ENCODE results near the gene DCTN3. TPM values are rescaled to one million over a fixed set of nuclear protein-coding genes. Genes with fewer than 3 reads are reported as not detected.

The DCTN3 gene
- total and polyA plus RNA-seq, 2 of the 4 experiments (the other 2 are of a cell fraction): 122 to 183 TPM

GRCh38 chr9:34650816-34651215 lies 30.5 kb upstream of the DCTN3 start:
- CTCF ChIA-PET: no interaction called here
- H4K5ac ChIP-seq (ENCODE audit: low read depth, low read length): no peak overlapping the region
- H3K4me2 ChIP-seq (ENCODE audit: low read depth, low read length): no peak overlapping the region; the same call in 1 of the 2 replicates
- no peak overlapping the region for H2BK20ac ChIP-seq (ENCODE audit: low read depth, low read length)
- intact Hi-C loops (cut with micrococcal nuclease) (no loop called here), in situ Hi-C loops (cut with MboI; ENCODE audit: low sequenced_read_pairs) (no loop called here), dilution Hi-C loops (cut with HindIII; ENCODE audit: low sequenced_read_pairs, unreplicated experiment) (no loop called here)
- H3K36me3 ChIP-seq (ENCODE audit: control insufficient read depth, insufficient read depth, low read length): peaks cover 16% of the 10 kb centered on the region
- no peak overlapping the region for H3K9ac ChIP-seq (ENCODE audit: low read depth, low read length)
- H3K9me3 ChIP-seq (ENCODE audit: control insufficient read depth, insufficient read depth, low read length): no peaks in the 10 kb centered on the region
- H3K56ac ChIP-seq (ENCODE audit: extremely low read depth, insufficient read depth, low read length): no peak overlapping the region
- no peak overlapping the region for H3K27ac ChIP-seq (ENCODE audit: insufficient read depth, low read length)
- no TSS peak for BruUV-seq (replicated peaks)
- no peaks in the 10 kb centered on the region for H3K27me3 ChIP-seq (ENCODE audit: control insufficient read depth, insufficient read depth, low read length)
- no peak overlapping the region for H2BK120ac ChIP-seq (ENCODE audit: low read depth, low read length)
- H3K4ac ChIP-seq (ENCODE audit: low read depth, low read length): peak overlapping the region; percentile 90; the same call in 1 of the 2 replicates
- H3K14ac ChIP-seq (replicated peaks; ENCODE audit: low read depth, low read length): no peak overlapping the region
- peaks cover 36% of the 10 kb centered on the region for H3K9me1 ChIP-seq (ENCODE audit: insufficient read depth, low read length)
- ATAC-seq (ENCODE audit: low read depth) (no peak), DNase-seq (peak; percentile 26)
- H2AK9ac ChIP-seq (replicated peaks; ENCODE audit: low read depth, low read length, poor library complexity): peak overlapping the region; percentile 81
- H3K18ac ChIP-seq (ENCODE audit: low read depth, low read length): no peak overlapping the region
- no peak overlapping the region for H3K4me3 ChIP-seq (ENCODE audit: insufficient read depth, low read depth, low read length)
- no peaks in the 10 kb centered on the region for H4K20me1 ChIP-seq (ENCODE audit: insufficient read depth, low read length)
- peaks cover 15 to 56% of the 10 kb centered on the region in 2 experiments for H3K79me1 ChIP-seq (ENCODE audit: low read depth in 1 of 2, low read length in 2 of 2)
- no peak overlapping the region; the same call in 1 of the 2 replicates for H2AK5ac ChIP-seq (ENCODE audit: low read depth, low read length)
- TF ChIP-seq FOS (IDR thresholded peaks at IDR 0.05; ENCODE audit: low read depth, low read length) (no peak), SMC3 (IDR thresholded peaks at IDR 0.05; ENCODE audit: low read depth, low read length) (no peak), ELK1 (IDR thresholded peaks at IDR 0.05; ENCODE audit: borderline replicate concordance, low read depth, low read length) (no peak), POLR2A (IDR thresholded peaks at IDR 0.05; ENCODE audit: low read depth, low read length) (no peak), USF2 (IDR thresholded peaks at IDR 0.05; ENCODE audit: low read depth, low read length) (no peak), BHLHE40 (IDR thresholded peaks at IDR 0.05; ENCODE audit: low read depth, low read length) (no peak), RCOR1 (IDR thresholded peaks at IDR 0.05; ENCODE audit: insufficient replicate concordance, low read length) (no peak), NFE2L2 (IDR thresholded peaks at IDR 0.05; ENCODE audit: low read depth, low read length) (no peak), CHD1 (IDR thresholded peaks at IDR 0.05; ENCODE audit: low read depth, low read length) (no peak), MXI1 (IDR thresholded peaks at IDR 0.05; ENCODE audit: borderline replicate concordance, low read depth, low read length) (no peak), CEBPB (IDR thresholded peaks at IDR 0.05; ENCODE audit: low read depth, low read length) (no peak), RAD21 (IDR thresholded peaks at IDR 0.05; ENCODE audit: low read length) (no peak), RFX5 (IDR thresholded peaks at IDR 0.05; ENCODE audit: low read depth, low read length) (no peak), MAFK (IDR thresholded peaks at IDR 0.05; ENCODE audit: low read depth, low read length) (no peak)
- TF ChIP-seq, protein P1, sequence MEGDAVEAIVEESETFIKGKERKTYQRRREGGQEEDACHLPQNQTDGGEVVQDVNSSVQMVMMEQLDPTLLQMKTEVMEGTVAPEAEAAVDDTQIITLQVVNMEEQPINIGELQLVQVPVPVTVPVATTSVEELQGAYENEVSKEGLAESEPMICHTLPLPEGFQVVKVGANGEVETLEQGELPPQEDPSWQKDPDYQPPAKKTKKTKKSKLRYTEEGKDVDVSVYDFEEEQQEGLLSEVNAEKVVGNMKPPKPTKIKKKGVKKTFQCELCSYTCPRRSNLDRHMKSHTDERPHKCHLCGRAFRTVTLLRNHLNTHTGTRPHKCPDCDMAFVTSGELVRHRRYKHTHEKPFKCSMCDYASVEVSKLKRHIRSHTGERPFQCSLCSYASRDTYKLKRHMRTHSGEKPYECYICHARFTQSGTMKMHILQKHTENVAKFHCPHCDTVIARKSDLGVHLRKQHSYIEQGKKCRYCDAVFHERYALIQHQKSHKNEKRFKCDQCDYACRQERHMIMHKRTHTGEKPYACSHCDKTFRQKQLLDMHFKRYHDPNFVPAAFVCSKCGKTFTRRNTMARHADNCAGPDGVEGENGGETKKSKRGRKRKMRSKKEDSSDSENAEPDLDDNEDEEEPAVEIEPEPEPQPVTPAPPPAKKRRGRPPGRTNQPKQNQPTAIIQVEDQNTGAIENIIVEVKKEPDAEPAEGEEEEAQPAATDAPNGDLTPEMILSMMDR (conservative IDR thresholded peaks at IDR 0.05; ENCODE audit: low read depth, low read length): no peak
- POLR2A ChIA-PET (ENCODE audit: unreplicated experiment): no interaction called here
- H3K4me1 ChIP-seq (ENCODE audit: control insufficient read depth, insufficient read depth, low read length): peaks cover 45% of the 10 kb centered on the region
- no CpG with 5 or more reads among the region's 5 CpGs for WGBS, 2 experiments (ENCODE audit: extremely low coverage in 2 of 2, insufficient read length in 1 of 2)
- H4K8ac ChIP-seq (ENCODE audit: low read depth in 2 of 2, low read length in 2 of 2): peak overlapping the region in 1 of 2 experiments; percentile 94; a peak in 1 of 4 replicates
- no peak overlapping the region for H4K91ac ChIP-seq (ENCODE audit: insufficient read depth, low read depth, low read length)
- H3K23ac ChIP-seq (ENCODE audit: low read depth, low read length): no peak overlapping the region
- H2AFZ ChIP-seq (replicated peaks; ENCODE audit: low read length, poor library complexity): no peak overlapping the region
- H2BK15ac ChIP-seq (ENCODE audit: low read depth, low read length): no peak overlapping the region
- no peak overlapping the region for H2BK5ac ChIP-seq (ENCODE audit: low read depth, low read length, poor library complexity, severe bottlenecking)

Data from IMR-90 (cell line).